PFSK-1 (cell line): ENCODE results near the gene IGSF1.

Experiments
- FOXP2 ChIP-seq: optimal IDR thresholded peaks from 2 replicates; pipeline ENCODE3; 2011; ENCODE audit warnings: borderline replicate concordance, control low read depth, inconsistent platforms; ENCODE audit not compliant: insufficient read depth; ENCODE audit errors: extremely low read length, extremely low read depth
- POLR2AphosphoS5 ChIP-seq: IDR thresholded peaks from 2 replicates; pipeline ENCODE4 v1.6.1; 2012; ENCODE audit warnings: low read depth, mild to moderate bottlenecking, control low read depth, low read length, moderate library complexity
- REST ChIP-seq, 2 experiments: IDR thresholded peaks; 2 replicates each; pipeline versions ENCODE4 v1.6.1 to v1.8.0; 2011 to 2012; ENCODE audit warnings: low read depth in 2 of 2, low read length in 2 of 2, control low read depth in 1 of 2, inconsistent platforms in 1 of 2, mild to moderate bottlenecking in 1 of 2, moderate library complexity in 1 of 2; ENCODE audit not compliant: insufficient read depth in 1 of 2
- SIN3A ChIP-seq: IDR thresholded peaks from 2 replicates; pipeline ENCODE4 v1.6.1; 2012; ENCODE audit warnings: mild to moderate bottlenecking, low read length, moderate library complexity, borderline replicate concordance; ENCODE audit not compliant: insufficient read depth
- TAF1 ChIP-seq: IDR thresholded peaks from 2 replicates; pipeline ENCODE4 v1.6.1; 2012; ENCODE audit warnings: low read length, control low read depth, borderline replicate concordance; ENCODE audit not compliant: insufficient read depth

DNA sequence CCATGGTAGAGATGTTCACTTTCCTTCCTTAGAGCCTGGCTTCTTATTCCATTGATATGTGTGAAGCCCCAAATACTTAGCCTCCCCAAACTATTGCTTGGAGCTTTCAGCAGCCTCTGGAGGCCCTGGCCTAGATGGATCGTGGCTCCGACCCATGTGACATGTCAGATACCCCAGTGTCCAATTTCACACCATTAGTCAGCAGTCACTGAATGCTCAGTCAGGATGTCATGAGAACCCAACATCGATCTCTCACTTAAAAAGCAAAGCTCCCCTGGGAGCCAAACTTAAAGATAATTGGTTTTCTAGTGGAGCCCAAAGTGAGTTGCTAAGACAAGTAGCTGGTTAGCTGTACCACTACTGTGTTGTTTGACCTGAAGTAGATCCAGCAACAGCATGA is 41.6 kb upstream of the IGSF1 start:
- TF ChIP-seq POLR2AphosphoS5 (no peak), SIN3A (no peak), REST (IDR thresholded peaks at IDR 0.05; ENCODE audit: insufficient read depth in 1 of 2, low read depth in 2 of 2, low read length in 2 of 2) (no peak), TAF1 (no peak), FOXP2 (no peak)
